GM21390 (cell line): Measurements from ENCODE around the gene EML6.
A peak's percentile ranks its signal among the peaks of the same experiment; 100 is the strongest.

Experiments
- ATAC-seq: cut with Tn5 transposase; IDR thresholded peaks from one replicate; pipeline ENCODE4 v1.9.1; 2021; ENCODE audit not compliant: unreplicated experiment

The EML6 gene

GRCh38 chr2:54789878-54790277 lies 66.4 kb downstream of the EML6 start:
- ATAC-seq: no peak

- no peak for ATAC-seq
These were observed 68.4 kb downstream of the EML6 start for GRCh38 chr2:54791831-54792230.

GRCh38 chr2:54797307-54797706 lies 73.8 kb downstream of the EML6 start:
- no peak for ATAC-seq

DNA sequence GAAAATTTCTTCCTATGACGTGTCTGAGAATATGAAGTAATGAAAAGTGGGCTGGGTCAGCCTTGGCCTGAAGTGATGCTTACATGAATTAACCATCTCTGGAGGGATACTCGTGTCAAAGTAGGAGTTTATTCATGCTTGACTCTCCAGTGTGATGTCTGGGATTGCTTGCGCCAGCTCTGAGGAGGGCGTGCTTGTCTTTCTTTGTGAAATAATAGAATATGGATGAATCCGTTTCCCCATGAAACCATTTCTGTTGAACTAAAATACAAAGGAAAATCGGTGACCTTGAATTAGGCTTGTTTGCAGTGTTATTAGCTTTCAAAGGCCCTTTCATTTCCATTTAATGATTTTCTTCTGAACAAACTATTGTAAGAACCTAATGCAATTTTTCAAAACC lies 77.9 kb downstream of the EML6 start:
- no peak for ATAC-seq

- no peak for ATAC-seq
These were observed 80.6 kb downstream of the EML6 start for GRCh38 chr2:54803783-54804751.

DNA sequence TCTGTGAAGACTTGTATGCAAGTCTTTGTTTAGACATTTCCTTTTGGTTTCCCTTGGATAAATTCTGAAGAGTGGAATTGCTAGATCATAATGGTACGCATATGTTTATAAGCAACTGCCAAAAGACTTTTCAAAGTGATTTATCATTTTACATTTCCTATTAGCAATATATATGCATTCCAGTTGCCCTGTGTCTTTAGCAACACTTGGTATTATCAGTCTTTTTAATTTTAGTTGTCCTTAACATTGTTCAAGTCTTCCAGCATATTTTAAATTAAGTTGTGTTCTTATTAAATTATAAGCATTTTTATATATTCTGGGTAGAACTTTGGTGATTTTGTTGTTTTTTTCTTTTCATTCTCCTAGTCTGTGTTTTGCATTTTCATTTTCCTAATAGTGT lies 81.8 kb downstream of the EML6 start:
- no peak for ATAC-seq

- no peak for ATAC-seq
These were observed 83.5 kb downstream of the EML6 start for GRCh38 chr2:54806975-54807374.

GRCh38 chr2:54808661-54809060 lies 85.2 kb downstream of the EML6 start:
- no peak for ATAC-seq

DNA sequence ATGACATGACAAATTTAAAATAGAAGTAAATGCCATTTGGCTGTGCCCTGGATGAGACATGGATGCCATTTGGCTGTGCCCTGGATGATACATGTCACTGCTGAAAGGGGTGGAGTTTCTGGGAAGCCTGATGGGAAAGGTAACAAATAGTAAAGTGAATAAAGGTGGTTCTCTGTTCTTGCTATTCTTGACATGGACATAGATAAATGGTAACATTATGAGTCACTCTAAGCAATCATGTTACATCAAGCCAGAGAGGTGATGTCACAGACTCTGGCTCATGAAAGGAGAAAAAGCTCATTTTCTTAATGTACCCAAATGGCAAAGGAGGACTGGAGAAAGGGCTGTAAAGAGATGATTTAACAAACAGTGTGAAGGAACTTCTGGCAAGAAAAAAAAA lies 86.4 kb downstream of the EML6 start:
- no peak for ATAC-seq

DNA sequence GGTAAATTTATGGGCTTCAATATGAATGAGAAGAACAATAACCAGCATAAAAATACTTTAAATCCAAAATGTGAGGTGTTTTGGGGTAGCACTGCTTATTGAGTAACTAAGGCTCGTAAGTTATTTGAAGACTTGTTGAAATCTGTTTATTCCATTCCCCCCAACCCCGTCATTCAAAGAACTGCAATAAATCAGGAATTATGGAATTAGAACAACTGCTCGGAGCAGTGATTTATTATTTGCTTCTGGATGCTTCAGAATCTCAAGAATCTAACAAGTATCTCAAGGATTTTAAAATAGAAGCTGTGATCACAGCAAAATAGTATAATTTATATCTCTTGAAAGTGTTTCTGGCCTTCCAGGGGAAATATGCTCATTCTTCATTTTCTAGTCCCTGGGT lies 86.8 kb downstream of the EML6 start:
- no peak for ATAC-seq

DNA sequence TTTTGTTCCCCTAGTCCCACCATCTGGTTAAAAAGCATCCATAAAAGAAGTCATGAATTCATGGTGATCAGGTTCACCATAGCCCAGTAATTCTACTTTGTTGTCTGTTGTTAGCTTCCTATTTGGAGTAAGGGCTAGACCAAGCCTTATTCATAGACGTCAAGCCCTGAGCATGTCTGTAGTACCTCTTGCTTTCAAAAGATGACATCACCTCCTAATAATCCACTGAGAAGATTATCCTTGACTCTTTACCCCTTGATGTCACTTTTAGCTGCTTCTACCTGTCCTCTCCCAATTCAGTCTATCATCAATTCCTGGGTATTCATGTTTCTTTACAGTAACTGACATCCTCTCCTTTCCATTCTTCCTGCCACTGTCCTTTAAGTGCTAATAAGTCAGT lies 90.1 kb downstream of the EML6 start:
- no peak for ATAC-seq

- ATAC-seq: no peak
These were observed 91.1 kb downstream of the EML6 start for GRCh38 chr2:54814389-54815147.

- no peak for ATAC-seq
These were observed 91.7 kb downstream of the EML6 start for GRCh38 chr2:54815148-54815539.

GRCh38 chr2:54818226-54818625 lies 94.8 kb downstream of the EML6 start:
- ATAC-seq: no peak

GRCh38 chr2:54820558-54820957 lies 97.1 kb downstream of the EML6 start:
- no peak for ATAC-seq

DNA sequence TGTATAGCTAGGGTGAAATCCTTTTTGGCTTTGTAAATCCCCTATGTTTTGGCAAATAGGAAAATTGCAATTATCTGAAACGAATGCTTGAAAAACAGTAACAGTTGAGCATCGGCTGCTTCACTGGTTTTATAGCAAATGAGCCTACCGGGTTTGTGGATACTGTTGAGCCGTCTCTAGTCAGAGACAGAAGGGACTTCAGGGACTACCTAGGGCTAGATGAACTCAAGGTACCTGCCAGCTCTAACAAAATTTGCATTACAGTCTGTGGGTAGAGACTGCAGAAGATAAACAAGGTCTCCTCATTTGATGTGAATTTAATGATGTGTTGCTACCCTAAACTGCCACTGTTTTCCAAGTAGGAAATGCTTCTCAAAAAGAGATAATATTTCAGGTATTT lies 101.1 kb downstream of the EML6 start:
- ATAC-seq: no peak

DNA sequence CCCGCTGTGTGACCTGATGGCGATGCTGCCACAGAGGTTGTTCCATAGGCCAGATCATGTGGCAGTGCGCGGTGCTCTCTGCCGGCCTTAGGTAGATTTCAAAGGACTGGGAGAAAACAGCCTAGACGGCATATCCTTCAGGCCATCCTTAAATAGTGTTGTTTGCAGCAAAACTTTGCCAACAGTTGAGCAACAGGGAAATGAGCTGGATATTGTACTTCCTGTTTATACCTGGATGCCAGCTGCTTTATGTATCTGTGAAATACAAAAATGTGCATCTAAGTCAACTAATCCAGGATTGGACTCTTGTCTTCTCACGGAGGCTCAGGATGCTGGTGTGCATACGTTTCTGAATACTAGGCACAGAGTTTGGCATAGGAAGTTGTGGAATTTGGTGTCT lies 107.1 kb downstream of the EML6 start:
- ATAC-seq: no peak

DNA sequence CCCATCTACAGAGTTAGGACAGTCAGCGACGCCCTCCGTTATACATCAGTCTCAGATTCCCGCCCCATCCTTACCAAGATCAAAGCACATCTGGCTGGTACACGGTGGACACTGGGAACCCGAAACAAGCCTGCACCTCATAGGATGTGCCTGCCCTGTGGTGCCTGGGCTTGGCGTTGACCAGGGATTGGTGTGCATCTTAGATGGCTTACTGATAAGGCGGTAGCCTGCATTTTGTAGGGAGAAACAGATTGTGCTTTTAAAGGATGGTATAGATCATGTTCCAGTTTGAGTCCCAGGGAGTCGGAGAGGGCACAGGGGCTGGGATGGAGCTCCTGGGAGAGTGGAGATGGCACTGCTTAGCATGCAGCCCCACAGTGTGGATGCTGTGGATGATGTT lies 108.0 kb downstream of the EML6 start:
- no peak for ATAC-seq

- no peak for ATAC-seq
These were observed 111.3 kb downstream of the EML6 start for GRCh38 chr2:54834721-54835120.

GRCh38 chr2:54836477-54836876 lies 113.0 kb downstream of the EML6 start:
- no peak for ATAC-seq

DNA sequence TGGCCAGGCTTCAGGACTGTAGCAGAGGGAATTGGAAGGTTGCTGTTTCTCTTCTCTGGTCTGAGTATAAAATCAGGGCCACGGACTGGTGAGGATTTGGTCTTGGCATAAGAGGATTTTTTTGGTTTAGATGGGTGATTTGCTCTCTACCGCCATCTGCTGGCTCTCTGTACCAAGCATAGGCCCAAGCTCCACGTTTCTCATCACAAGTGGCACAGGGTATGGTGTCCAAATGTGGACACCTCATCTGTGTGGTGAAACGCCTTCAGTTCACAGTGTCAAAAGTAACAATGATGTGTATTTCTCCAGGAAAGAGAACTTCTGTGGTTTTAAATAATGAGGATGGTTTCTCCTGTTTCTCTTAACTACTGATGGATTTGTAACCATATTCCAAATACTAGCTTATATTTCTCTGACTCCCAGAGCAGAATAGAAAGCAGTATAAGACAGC lies 115.1 kb downstream of the EML6 start:
- ATAC-seq: peak; percentile 79
